Measurements from ENCODE around the gene CCDC85B.

CCDC85B gene

GRCh38 chr11:65934014-65934413 is 43.5 kb downstream of the CCDC85B start:
- no peak for DNase-seq (ENCODE audit: low spot score)

DNA sequence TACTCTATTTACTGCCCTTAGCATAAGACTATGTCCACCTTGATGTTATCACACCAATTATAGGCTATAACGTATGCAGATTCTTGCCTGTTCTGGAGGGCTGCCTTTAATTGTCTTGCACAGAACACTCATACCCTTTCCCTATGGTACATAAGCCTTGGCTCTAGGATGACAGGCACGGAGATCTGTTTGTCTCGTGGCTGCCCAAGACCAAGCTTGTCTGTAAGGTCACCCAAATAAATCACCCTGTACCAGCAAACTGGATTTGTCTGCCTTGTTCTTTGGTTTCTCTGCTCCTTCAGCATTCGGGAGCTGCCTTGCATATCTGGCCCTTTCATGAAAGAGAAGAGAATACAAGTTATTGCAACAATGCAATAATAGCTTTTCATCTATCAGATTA is 47.3 kb downstream of the CCDC85B start:
- DNase-seq (ENCODE audit: low spot score): no peak

All from pons (tissue), 1 donor.